Head of caudate nucleus (tissue), 42 donors: ENCODE measurements around the gene COPG2.
"Not testable (repeated sequence)": the region's sequence is repeated elsewhere in the genome, so short reads cannot be mapped to it uniquely, and the experiment has no call there.

Experiments
- DNase-seq, 42 donors: peaks; one replicate each; pipeline versions ENCODE4 v3.0.0 to v3.0.0-alpha.2; 2020 to 2021; ENCODE audit warnings: mixed read lengths in 7 of 42
- intact Hi-C: fragments of 100-400 bp; cut with DNase I; formaldehyde crosslinking; loops from one replicate; pipeline ENCODE4 v1.15.0; 2022

Gene COPG2

GRCh38 chr7:130521258-130521951 lies 147.1 kb downstream of the COPG2 start:
- intact Hi-C loops = no loop called here
- DNase-seq = no peak

- DNase-seq = no peak
- intact Hi-C loops = no loop called here
These were observed 153.1 kb downstream of the COPG2 start for GRCh38 chr7:130515315-130516040.

GRCh38 chr7:130513447-130513846 lies 155.1 kb downstream of the COPG2 start:
- intact Hi-C loops = no loop called here
- DNase-seq = no peak

GRCh38 chr7:130512038-130512437 lies 156.5 kb downstream of the COPG2 start:
- intact Hi-C loops, DNase-seq: not testable (repeated sequence)

- intact Hi-C loops = no loop called here
- no peak for DNase-seq
These were observed 162.2 kb downstream of the COPG2 start for GRCh38 chr7:130506358-130506757.

- DNase-seq = no peak
- intact Hi-C loops = no loop called here
These were observed 162.8 kb downstream of the COPG2 start for GRCh38 chr7:130505753-130506152.

GRCh38 chr7:130500910-130501309 lies 167.6 kb downstream of the COPG2 start:
- DNase-seq = no peak
- intact Hi-C loops = no loop called here

- intact Hi-C loops = no loop called here
- no peak for DNase-seq
These were observed 168.1 kb downstream of the COPG2 start for GRCh38 chr7:130500463-130500862.

- intact Hi-C loops = no loop called here
- no peak for DNase-seq
These were observed 174.1 kb downstream of the COPG2 start for GRCh38 chr7:130494431-130494858.

GRCh38 chr7:130493275-130493873 lies 175.2 kb downstream of the COPG2 start:
- DNase-seq = peak in 19 of 42 donors; percentile 17 to 71 (median 30)
- intact Hi-C loops = no loop called here

- intact Hi-C loops = no loop called here
- peak in 16 of 42 donors; percentile 6 to 46 (median 24) for DNase-seq
These were observed 175.8 kb downstream of the COPG2 start for GRCh38 chr7:130492523-130493274.

- peak in 38 of 42 donors; percentile 23 to 79 (median 50) for DNase-seq
- intact Hi-C loops = no loop called here
These were observed 176.6 kb downstream of the COPG2 start, which contains the start of gene MEST for GRCh38 chr7:130491841-130492522. Gene MEST, plus strand, starts transcription at chr7:130492085. Its CDS starts 229 bp downstream, at chr7:130492314.

- intact Hi-C loops = no loop called here
- peak in 41 of 42 donors; percentile 24 to 86 (median 68) for DNase-seq
These were observed 177.4 kb downstream of the COPG2 start for GRCh38 chr7:130490888-130491804.

- peak in 1 of 42 donors; percentile 9 for DNase-seq
- intact Hi-C loops = no loop called here
These were observed 178.2 kb downstream of the COPG2 start for GRCh38 chr7:130490311-130490791.

GRCh38 chr7:130489140-130489983 lies 179.2 kb downstream of the COPG2 start:
- intact Hi-C loops = loop anchor here (10.0 kb wide), 1 partner anchor 215 kb away; no protein-coding TSS in a partner anchor

GRCh38 chr7:130488392-130489139 lies 180.0 kb downstream of the COPG2 start:
- intact Hi-C loops = loop anchor here (10.0 kb wide), 1 partner anchor 214 kb away; no protein-coding TSS in a partner anchor
- peak in 5 of 42 donors; percentile 13 to 46 (median 33) for DNase-seq

More at GRCh38 chr7:130489140-130489983, 179.2 kb downstream of the COPG2 start:
- DNase-seq = peak in 1 of 42 donors; percentile 25
